Vagina (tissue), 2 donors: ENCODE data around the gene FBXL17. TPM values are rescaled to one million over a fixed set of nuclear protein-coding genes. Genes with fewer than 3 reads are reported as not detected.

Experiments used
- DNase-seq, 2 donors: peaks; one replicate each; pipeline ENCODE4 v3.0.0-alpha.2; 2017; ENCODE audit errors: extremely low spot score in 2 of 2
- H3K27ac ChIP-seq: fragments of 200-600 bp; sonication (generic); one replicate; pipeline ENCODE4 v1.5.1; 2019
- H3K27me3 ChIP-seq: fragments of 200-600 bp; sonication (generic); one replicate; pipeline ENCODE4 v1.5.1; 2019
- H3K36me3 ChIP-seq, 2 donors: fragments of 200-600 bp; sonication (generic); one replicate each; pipeline ENCODE4 v1.5.1; 2017 to 2019
- H3K4me1 ChIP-seq: fragments of 200-600 bp; sonication (generic); one replicate; pipeline ENCODE4 v1.5.1; 2019
- H3K4me3 ChIP-seq, 2 donors: fragments of 200-600 bp; sonication (generic); 1 replicate in 1 of 2; 2 replicates in 1 of 2; pipeline ENCODE4 v1.5.1; 2016 to 2019
- H3K9me3 ChIP-seq: fragments of 200-600 bp; sonication (generic); one replicate; pipeline ENCODE4 v1.5.1; 2019
- CTCF ChIP-seq, 3 experiments: fragments of 450-650 bp in 2 of 3; fragments of 200-600 bp in 1 of 3; sonication (generic) in 1 of 3; IDR thresholded peaks; one replicate each; pipeline ENCODE4 v1.5.1; 2017 to 2019; ENCODE audit warnings: antibody characterized with exemption in 3 of 3, mild to moderate bottlenecking in 2 of 3, moderate library complexity in 2 of 3
- POLR2A ChIP-seq, 2 donors: fragments of 450-650 bp; IDR thresholded peaks; one replicate each; pipeline ENCODE4 v1.6.1; 2017; ENCODE audit warnings: antibody characterized with exemption in 2 of 2, mild to moderate bottlenecking in 2 of 2, moderate library complexity in 2 of 2
- POLR2AphosphoS5 ChIP-seq, 2 donors: sonication (generic); formaldehyde crosslinking; IDR thresholded peaks; one replicate each; pipeline ENCODE4 v1.9.0; 2017; ENCODE audit warnings: antibody characterized with exemption in 2 of 2, mild to moderate bottlenecking in 2 of 2, low read depth in 1 of 2; ENCODE audit not compliant: insufficient read depth in 1 of 2
- intact Hi-C: fragments of 100-400 bp; cut with DNase I; formaldehyde crosslinking; loops from one replicate; pipeline ENCODE4 v1.15.1; 2023
- total RNA-seq: library from RNA; depleted of rRNA; stranded (reverse); fragments of >200 nt; gene quantifications from one replicate; pipeline ENCODE4 v1.2.3, GENCODE V29; 2016

Gene FBXL17
- total RNA-seq, 1 donor from 2014 or later: 15.0 TPM

- no peaks in the 10 kb centered on the region for H3K27me3 ChIP-seq
- no peak overlapping the region for H3K27ac ChIP-seq
- TF ChIP-seq POLR2A (IDR thresholded peaks at IDR 0.05): no peak
- no peaks in the 10 kb centered on the region for H3K4me1 ChIP-seq
- DNase-seq: no peak
- no peak overlapping the region for H3K4me3 ChIP-seq
- intact Hi-C loops: no loop called here
- no peaks in the 10 kb centered on the region for H3K9me3 ChIP-seq
- H3K36me3 ChIP-seq: no peaks in the 10 kb centered on the region
Observed at GRCh38 chr5:108193021-108193795, 188.7 kb downstream of the FBXL17 start.

- no peaks in the 10 kb centered on the region for H3K9me3 ChIP-seq
- H3K27me3 ChIP-seq: no peaks in the 10 kb centered on the region
- TF ChIP-seq POLR2A (IDR thresholded peaks at IDR 0.05) (no peak), CTCF (IDR thresholded peaks at IDR 0.05) (no peak), POLR2AphosphoS5 (IDR thresholded peaks at IDR 0.05; ENCODE audit: insufficient read depth in 1 of 2, low read depth in 1 of 2) (no peak)
- no peaks in the 10 kb centered on the region for H3K4me1 ChIP-seq
- no peak overlapping the region for H3K27ac ChIP-seq
- H3K36me3 ChIP-seq: peaks cover 0 to 6% of the 10 kb centered on the region in 2 donors
- DNase-seq: no peak
- H3K4me3 ChIP-seq: no peak overlapping the region
- intact Hi-C loops: no loop called here
Observed at GRCh38 chr5:108184940-108185339, 197.0 kb downstream of the FBXL17 start.

GRCh38 chr5:108181975-108182374 is 199.9 kb downstream of the FBXL17 start:
- DNase-seq: no peak
- Histone ChIP-seq H3K4me1 (no peaks in the 10 kb centered on the region), H3K9me3 (no peaks in the 10 kb centered on the region), H3K36me3 (peaks cover 0 to 6% of the 10 kb centered on the region in 2 donors), H3K27me3 (no peaks in the 10 kb centered on the region), H3K27ac (no peak overlapping the region), H3K4me3 (no peak overlapping the region)
- TF ChIP-seq POLR2AphosphoS5 (IDR thresholded peaks at IDR 0.05; ENCODE audit: insufficient read depth in 1 of 2, low read depth in 1 of 2): no peak
- no peak for TF ChIP-seq CTCF (IDR thresholded peaks at IDR 0.05)
- TF ChIP-seq POLR2A (IDR thresholded peaks at IDR 0.05): no peak
- intact Hi-C loops: no loop called here

- Histone ChIP-seq H3K4me1 (no peaks in the 10 kb centered on the region), H3K4me3 (no peak overlapping the region), H3K27me3 (no peaks in the 10 kb centered on the region), H3K9me3 (no peaks in the 10 kb centered on the region), H3K27ac (no peak overlapping the region), H3K36me3 (no peaks in the 10 kb centered on the region)
- no peak for DNase-seq
- intact Hi-C loops: no loop called here
- TF ChIP-seq CTCF (IDR thresholded peaks at IDR 0.05): no peak
- no peak for TF ChIP-seq POLR2A (IDR thresholded peaks at IDR 0.05)
- no peak for TF ChIP-seq POLR2AphosphoS5 (IDR thresholded peaks at IDR 0.05; ENCODE audit: insufficient read depth in 1 of 2, low read depth in 1 of 2)
Observed at GRCh38 chr5:108174286-108174685, 207.6 kb downstream of the FBXL17 start.

GRCh38 chr5:108171759-108172158 is 210.1 kb downstream of the FBXL17 start:
- no peaks in the 10 kb centered on the region for H3K4me1 ChIP-seq
- H3K4me3 ChIP-seq: no peak overlapping the region
- H3K27me3 ChIP-seq: no peaks in the 10 kb centered on the region
- no peaks in the 10 kb centered on the region for H3K36me3 ChIP-seq
- no peaks in the 10 kb centered on the region for H3K9me3 ChIP-seq
- intact Hi-C loops: no loop called here
- DNase-seq: no peak
- H3K27ac ChIP-seq: no peak overlapping the region
- TF ChIP-seq POLR2AphosphoS5 (IDR thresholded peaks at IDR 0.05; ENCODE audit: insufficient read depth in 1 of 2, low read depth in 1 of 2) (no peak), CTCF (IDR thresholded peaks at IDR 0.05) (no peak), POLR2A (IDR thresholded peaks at IDR 0.05) (no peak)
